ENCODE data around the gene TLX3. TPM values are rescaled to one million over a fixed set of nuclear protein-coding genes. Genes with fewer than 3 reads are reported as not detected.
A peak's percentile ranks its signal among the peaks of the same experiment; 100 is the strongest.

TLX3 gene
- total RNA-seq, 1 donor: not detected

GRCh38 chr5:171269717-171270116 lies 39.3 kb upstream of the TLX3 start:
- H3K4me3 ChIP-seq (ENCODE audit: low read depth, low read length): no peak overlapping the region
- no peak for TF ChIP-seq CTCF (IDR thresholded peaks at IDR 0.05; ENCODE audit: insufficient read depth, low read length)
- DNase-seq (ENCODE audit: low read depth): peak; percentile 44

DNA sequence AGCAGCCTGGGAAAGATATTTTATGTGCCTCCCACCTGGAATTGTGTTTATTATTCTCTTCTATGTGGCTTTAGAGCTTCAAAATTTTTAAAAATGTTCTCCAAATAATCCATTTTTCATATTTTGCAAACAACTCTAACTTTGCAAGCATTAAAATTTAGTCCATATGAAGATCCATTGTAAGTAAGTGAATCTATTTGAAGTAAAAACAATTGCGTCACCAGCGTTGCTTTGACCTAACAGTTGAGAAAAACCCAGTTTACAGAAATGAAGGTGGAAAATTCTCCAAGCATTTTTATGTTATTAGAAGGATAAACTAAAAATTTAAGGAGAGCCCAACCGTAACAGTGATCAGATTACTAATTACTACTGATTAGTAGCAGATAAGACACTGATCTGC lies 38.9 kb upstream of the TLX3 start:
- TF ChIP-seq CTCF (IDR thresholded peaks at IDR 0.05; ENCODE audit: insufficient read depth, low read length): no peak
- DNase-seq (ENCODE audit: low read depth): no peak

GRCh38 chr5:171271798-171272197 lies 37.2 kb upstream of the TLX3 start:
- no peak for TF ChIP-seq CTCF (IDR thresholded peaks at IDR 0.05; ENCODE audit: insufficient read depth, low read length)
- H3K4me3 ChIP-seq (ENCODE audit: low read depth, low read length): no peak overlapping the region
- no peak for DNase-seq (ENCODE audit: low read depth)

More for the DNA sequence above, 38.9 kb upstream of the TLX3 start:
- no peak overlapping the region for H3K4me3 ChIP-seq (ENCODE audit: low read depth, low read length)

DNA sequence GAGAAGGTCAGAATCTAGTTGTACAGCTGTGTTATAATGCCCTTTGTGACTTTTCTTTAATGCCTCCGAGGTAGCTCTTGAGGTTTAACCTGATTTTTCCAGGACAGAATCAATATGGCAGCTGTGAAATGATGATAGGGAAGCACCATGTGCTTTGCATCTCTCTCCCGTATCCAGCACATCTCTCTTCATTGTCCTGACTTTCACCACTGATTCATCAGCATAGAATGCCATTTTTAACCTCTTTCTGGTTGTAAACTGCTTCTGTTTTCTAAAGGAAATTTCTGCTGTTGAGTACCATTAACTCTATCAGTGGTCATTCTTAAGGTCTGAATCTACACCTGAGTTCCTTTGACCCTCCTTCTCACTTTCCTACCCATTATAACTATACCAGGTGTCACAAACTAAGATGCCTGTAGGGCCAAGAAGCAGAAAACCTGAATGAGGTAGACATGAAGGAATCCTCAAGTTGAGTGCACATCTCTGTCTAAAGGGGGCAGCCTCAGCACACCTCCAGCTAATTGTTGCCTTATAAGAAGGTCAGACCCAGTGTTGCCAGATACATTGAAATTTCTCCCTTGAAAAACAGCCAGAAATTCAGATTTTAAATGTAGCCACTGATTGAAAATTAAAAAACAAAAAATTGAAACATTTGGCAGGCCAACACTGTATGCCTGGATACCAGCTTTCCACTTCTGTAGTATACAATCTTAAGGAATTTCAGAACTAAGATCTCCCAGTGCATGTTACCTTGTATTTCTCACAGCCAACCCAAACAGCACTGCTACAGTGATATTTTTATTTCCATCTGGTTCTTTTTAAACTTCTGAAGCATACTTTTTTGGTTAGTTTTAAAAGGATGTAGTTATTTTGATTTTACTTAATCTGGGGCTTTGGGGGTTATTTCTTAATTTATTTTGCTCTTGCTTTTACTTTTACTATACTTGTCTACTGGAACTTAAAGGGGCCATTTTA lies 35.8 kb upstream of the TLX3 start:
- no peak for TF ChIP-seq CTCF (IDR thresholded peaks at IDR 0.05; ENCODE audit: insufficient read depth, low read length)
- no peak overlapping the region for H3K4me3 ChIP-seq (ENCODE audit: low read depth, low read length)
- DNase-seq (ENCODE audit: low read depth): peak; percentile 17

DNA sequence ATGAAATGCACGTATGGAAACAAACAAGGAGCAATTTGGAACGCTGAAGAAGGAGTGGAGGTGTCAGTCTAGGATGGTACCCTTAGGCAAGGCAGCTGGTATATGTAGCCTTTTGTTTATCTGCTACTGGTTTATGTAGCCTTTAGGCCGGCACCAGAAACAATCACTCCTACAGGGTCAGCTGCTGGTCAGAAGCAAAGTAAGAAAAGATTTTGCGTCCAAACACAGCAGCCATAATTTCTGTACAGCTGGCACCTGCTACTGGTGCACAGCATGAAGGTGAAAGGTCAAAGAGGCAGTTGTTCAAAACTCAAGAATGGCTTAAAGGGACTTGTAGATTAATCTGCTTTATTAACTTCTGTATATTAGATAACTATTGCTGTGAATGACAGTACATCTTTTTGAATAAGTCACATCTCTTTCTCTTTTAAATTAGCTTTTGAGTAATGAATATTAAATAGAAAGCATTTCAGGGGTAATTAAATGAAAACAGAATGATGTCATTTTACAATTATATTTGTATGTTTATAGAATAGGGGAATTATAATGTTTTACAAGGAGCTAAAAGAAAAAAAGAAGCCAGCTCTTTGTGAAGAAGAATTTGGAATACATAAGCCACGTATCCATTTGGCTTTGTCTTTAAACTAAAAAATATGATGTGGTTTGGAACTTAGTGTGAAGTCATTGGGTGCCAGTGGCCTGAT lies 33.1 kb upstream of the TLX3 start:
- H3K4me3 ChIP-seq (ENCODE audit: low read depth, low read length): no peak overlapping the region
- TF ChIP-seq CTCF (IDR thresholded peaks at IDR 0.05; ENCODE audit: insufficient read depth, low read length): no peak
- DNase-seq (ENCODE audit: low read depth): no peak

DNA sequence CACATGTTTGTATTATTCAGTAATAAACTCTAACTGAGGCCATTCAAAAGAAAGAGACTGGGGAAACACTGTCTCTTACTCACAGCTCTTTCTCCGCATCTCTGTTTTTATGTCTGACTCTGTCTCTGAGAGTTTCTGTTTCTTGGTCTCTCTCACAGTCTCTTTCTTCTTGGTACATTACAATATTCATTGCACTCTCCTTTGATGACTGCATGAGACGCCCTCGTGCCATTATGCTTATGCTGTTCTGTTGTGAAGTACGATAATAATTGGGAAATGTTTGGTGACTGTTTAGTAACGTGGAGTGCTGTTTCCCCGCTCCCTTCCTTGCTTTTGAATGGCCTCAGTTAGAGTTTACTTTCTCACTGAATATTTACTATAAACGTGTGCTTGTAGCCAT lies 25.3 kb upstream of the TLX3 start:
- no peak overlapping the region for H3K4me3 ChIP-seq (ENCODE audit: low read depth, low read length)
- DNase-seq (ENCODE audit: low read depth): no peak
- TF ChIP-seq CTCF (IDR thresholded peaks at IDR 0.05; ENCODE audit: insufficient read depth, low read length): no peak

Data from fibroblast of the aortic adventitia (primary cell).